HL-60/S4 treated with retinoic acid at 250 ng/mL for 4 days and 3 days (cell line): ENCODE results near the gene SLC25A38.

Experiments used
- in situ Hi-C: fragments of 300-500 bp; cut with MboI; formaldehyde crosslinking; loops from 2 replicates; pipeline ENCODE4 v1.7.0; 2022; ENCODE audit warnings: low sequenced_read_pairs

SLC25A38 gene

GRCh38 chr3:39372833-39373232 is 10.3 kb upstream of the SLC25A38 start:
- in situ Hi-C loops = no loop called here

- in situ Hi-C loops = loop anchor here (25.0 kb wide), 1 partner anchor 190 kb away; the partner anchor contains the start of gene XIRP1
Measured at GRCh38 chr3:39376959-39377634, 6.1 kb upstream of the SLC25A38 start.

- in situ Hi-C loops = loop anchor here (25.0 kb wide), 1 partner anchor 191 kb away; the partner anchor contains the start of gene XIRP1
Measured at GRCh38 chr3:39378088-39378487, 5.1 kb upstream of the SLC25A38 start.

- in situ Hi-C loops = loop anchor here (25.0 kb wide), 1 partner anchor 192 kb away; the partner anchor contains the start of gene XIRP1
Measured at GRCh38 chr3:39378957-39379777, 4.0 kb upstream of the SLC25A38 start.

- in situ Hi-C loops = loop anchor here (25.0 kb wide), 1 partner anchor 192 kb away; the partner anchor contains the start of gene XIRP1
Measured at GRCh38 chr3:39379778-39380155, 3.4 kb upstream of the SLC25A38 start.

- in situ Hi-C loops = loop anchor here (25.0 kb wide), 1 partner anchor 194 kb away; the partner anchor contains the start of gene XIRP1
Measured at GRCh38 chr3:39381432-39381831, 1.7 kb upstream of the SLC25A38 start.

GRCh38 chr3:39383881-39384664 is 903 bp downstream of the SLC25A38 start:
- in situ Hi-C loops = loop anchor here (25.0 kb wide), 1 partner anchor 197 kb away; the partner anchor contains the start of gene XIRP1

- in situ Hi-C loops = loop anchor here (25.0 kb wide), 1 partner anchor 197 kb away; the partner anchor contains the start of gene XIRP1
Measured at GRCh38 chr3:39384665-39385000, 1.5 kb downstream of the SLC25A38 start.

GRCh38 chr3:39385456-39386090 is 2.4 kb downstream of the SLC25A38 start:
- in situ Hi-C loops = loop anchor here (25.0 kb wide), 1 partner anchor 198 kb away; the partner anchor contains the start of gene XIRP1

- in situ Hi-C loops = loop anchor here (25.0 kb wide), 1 partner anchor 199 kb away; the partner anchor contains the start of gene XIRP1
Measured at GRCh38 chr3:39386318-39386717, 3.1 kb downstream of the SLC25A38 start.

- in situ Hi-C loops = loop anchor here (25.0 kb wide), 1 partner anchor 200 kb away; the partner anchor contains the start of gene XIRP1
Measured at GRCh38 chr3:39387411-39387975, 4.3 kb downstream of the SLC25A38 start.

- in situ Hi-C loops = loop anchor here (25.0 kb wide), 1 partner anchor 201 kb away; the partner anchor contains the start of gene XIRP1
Measured at GRCh38 chr3:39388153-39388552, 5.0 kb downstream of the SLC25A38 start.

- in situ Hi-C loops = loop anchor here (25.0 kb wide), 1 partner anchor 201 kb away; the partner anchor contains the start of gene XIRP1
Measured at GRCh38 chr3:39388741-39389248, 5.6 kb downstream of the SLC25A38 start.

- in situ Hi-C loops = loop anchor here (25.0 kb wide), 1 partner anchor 203 kb away; the partner anchor contains the start of gene XIRP1
Measured at GRCh38 chr3:39390181-39390580, 7.0 kb downstream of the SLC25A38 start.

- in situ Hi-C loops = loop anchor here (25.0 kb wide), 1 partner anchor 209 kb away; the partner anchor contains the start of gene XIRP1
Measured at GRCh38 chr3:39396690-39397089, 13.5 kb downstream of the SLC25A38 start.

GRCh38 chr3:39398700-39399099 is 15.5 kb downstream of the SLC25A38 start:
- in situ Hi-C loops = loop anchor here (25.0 kb wide), 1 partner anchor 211 kb away; the partner anchor contains the start of gene XIRP1

GRCh38 chr3:39401983-39402382 is 18.8 kb downstream of the SLC25A38 start:
- in situ Hi-C loops = no loop called here

GRCh38 chr3:39404943-39405686 is 21.9 kb downstream of the SLC25A38 start:
- in situ Hi-C loops = no loop called here
